Omental fat pad (tissue), 4 donors: ENCODE data around the gene FAM193A. TPM values are rescaled to one million over a fixed set of nuclear protein-coding genes. Genes with fewer than 3 reads are reported as not detected.
A peak's percentile ranks its signal among the peaks of the same experiment; 100 is the strongest.

Source experiments
- ATAC-seq: fragments of 150-250 bp; one replicate; pipeline ENCODE4 v1.9.1; 2016; ENCODE audit warnings: mild to moderate bottlenecking, moderate library complexity; ENCODE audit not compliant: low FRiP score
- DNase-seq: peaks from one replicate; pipeline ENCODE4 v3.0.0-alpha.2; 2019; ENCODE audit warnings: low spot score
- CTCF ChIP-seq, 3 donors: fragments of 450-650 bp; IDR thresholded peaks; one replicate each; pipeline ENCODE4 v1.5.1; 2016 to 2017; ENCODE audit warnings: antibody characterized with exemption in 3 of 3, mild to moderate bottlenecking in 3 of 3, moderate library complexity in 2 of 3
- total RNA-seq, 4 donors: library from RNA; depleted of rRNA; stranded (reverse); fragments of >200 nt; gene quantifications; one replicate each; pipeline ENCODE4 v1.1.0, GENCODE V29; 2016

FAM193A gene
- 10 to 100 TPM; 16.7 to 30.1 (median 24.9) TPM for total RNA-seq

GRCh38 chr4:2536193-2537010 lies at the start of gene FAM193A:
Gene FAM193A, plus strand, starts transcription at chr4:2536647. Its CDS starts 269 bp downstream, at chr4:2536916.
- TF ChIP-seq CTCF (IDR thresholded peaks at IDR 0.05), result no peak
- DNase-seq (peak; percentile 79), ATAC-seq (peak; percentile 98)

GRCh38 chr4:2486981-2487380 lies 49.5 kb upstream of the FAM193A start:
- DNase-seq, result no peak
- no peak for TF ChIP-seq CTCF (IDR thresholded peaks at IDR 0.05)
- no peak for ATAC-seq

GRCh38 chr4:2487632-2488031 lies 48.8 kb upstream of the FAM193A start:
- DNase-seq, result no peak

GRCh38 chr4:2489081-2489805 lies 47.2 kb upstream of the FAM193A start:
- DNase-seq (no peak), ATAC-seq (no peak)
- no peak for TF ChIP-seq CTCF (IDR thresholded peaks at IDR 0.05)

More at GRCh38 chr4:2487632-2488031, 48.8 kb upstream of the FAM193A start:
- no peak for TF ChIP-seq CTCF (IDR thresholded peaks at IDR 0.05)
- ATAC-seq, result no peak

- no peak for TF ChIP-seq CTCF (IDR thresholded peaks at IDR 0.05)
- DNase-seq (no peak), ATAC-seq (peak; percentile 51)
Observed at GRCh38 chr4:2489841-2490552, 46.5 kb upstream of the FAM193A start.

GRCh38 chr4:2492970-2493369 lies 43.5 kb upstream of the FAM193A start:
- no peak for ATAC-seq
- no peak for TF ChIP-seq CTCF (IDR thresholded peaks at IDR 0.05)
- DNase-seq, result no peak
